Activated CD4-positive, CD25-positive, alpha-beta regulatory T cell treated with anti-CD3 and anti-CD28 coated beads, Interleukin-2, amount 50 U/mL, for 16 hours (primary cell): ENCODE measurements around the gene MCF2.
"Not testable (repeated sequence)": the region's sequence is repeated elsewhere in the genome, so short reads cannot be mapped to it uniquely, and the experiment has no call there.

Experiments used
- DNase-seq: peaks from one replicate; pipeline ENCODE4 v3.0.0-alpha.2; 2020; ENCODE audit warnings: low read depth, low spot score

The MCF2 gene

GRCh38 chrX:139708067-139708466 lies at the start of gene MCF2:
Gene MCF2, minus strand, starts transcription at chrX:139708167. Its CDS starts 56,423 bp downstream, at chrX:139651744.
- no peak for DNase-seq

- no peak for DNase-seq
Observed at GRCh38 chrX:139751053-139751452, 43.1 kb upstream of the MCF2 start.

GRCh38 chrX:139750390-139750789 lies 42.4 kb upstream of the MCF2 start:
- DNase-seq: no peak

GRCh38 chrX:139739138-139739537 lies 31.2 kb upstream of the MCF2 start:
- DNase-seq: no peak

GRCh38 chrX:139738581-139738980 lies 30.6 kb upstream of the MCF2 start:
- DNase-seq: no peak

- DNase-seq: no peak
Observed at GRCh38 chrX:139736151-139736550, 28.2 kb upstream of the MCF2 start.

GRCh38 chrX:139734996-139735395 lies 27.0 kb upstream of the MCF2 start:
- no peak for DNase-seq

- no peak for DNase-seq
Observed at GRCh38 chrX:139725720-139726119, 17.8 kb upstream of the MCF2 start.

GRCh38 chrX:139724626-139725025 lies 16.7 kb upstream of the MCF2 start:
- DNase-seq: no peak

GRCh38 chrX:139720979-139721378 lies 13.0 kb upstream of the MCF2 start:
- DNase-seq: no peak

GRCh38 chrX:139720136-139720535 lies 12.2 kb upstream of the MCF2 start:
- no peak for DNase-seq

GRCh38 chrX:139702658-139703057 lies 5.3 kb downstream of the MCF2 start:
- DNase-seq: no peak

GRCh38 chrX:139692908-139693307 lies 15.1 kb downstream of the MCF2 start:
- no peak for DNase-seq

GRCh38 chrX:139692506-139692849 lies 15.5 kb downstream of the MCF2 start:
- no peak for DNase-seq

GRCh38 chrX:139691843-139692505 lies 16.0 kb downstream of the MCF2 start:
- no peak for DNase-seq

GRCh38 chrX:139691493-139691842 lies 16.5 kb downstream of the MCF2 start:
- no peak for DNase-seq

- not testable (repeated sequence) for DNase-seq
Observed at GRCh38 chrX:139685175-139685574, 22.8 kb downstream of the MCF2 start.

- no peak for DNase-seq
Observed at GRCh38 chrX:139680356-139680755, 27.6 kb downstream of the MCF2 start.

GRCh38 chrX:139647597-139647996 lies 60.4 kb downstream of the MCF2 start:
- no peak for DNase-seq

GRCh38 chrX:139642241-139642927 lies 65.6 kb downstream of the MCF2 start:
- no peak for DNase-seq

GRCh38 chrX:139640259-139640658 lies 67.7 kb downstream of the MCF2 start:
- DNase-seq: no peak

GRCh38 chrX:139639253-139639652 lies 68.7 kb downstream of the MCF2 start:
- no peak for DNase-seq

GRCh38 chrX:139600105-139600504 lies 107.9 kb downstream of the MCF2 start:
- DNase-seq: no peak

- no peak for DNase-seq
Observed at GRCh38 chrX:139596068-139596467, 111.9 kb downstream of the MCF2 start.
